GM21717 (cell line): ENCODE measurements around the gene RABGAP1L.
A peak's percentile ranks its signal among the peaks of the same experiment; 100 is the strongest.
"Not testable (repeated sequence)": the region's sequence is repeated elsewhere in the genome, so short reads cannot be mapped to it uniquely, and the experiment has no call there.

ENCODE experiments used
- ATAC-seq: cut with Tn5 transposase; IDR thresholded peaks from one replicate; pipeline ENCODE4 v1.9.1; 2021; ENCODE audit warnings: mild to moderate bottlenecking, moderate library complexity; ENCODE audit not compliant: unreplicated experiment

The RABGAP1L gene

DNA sequence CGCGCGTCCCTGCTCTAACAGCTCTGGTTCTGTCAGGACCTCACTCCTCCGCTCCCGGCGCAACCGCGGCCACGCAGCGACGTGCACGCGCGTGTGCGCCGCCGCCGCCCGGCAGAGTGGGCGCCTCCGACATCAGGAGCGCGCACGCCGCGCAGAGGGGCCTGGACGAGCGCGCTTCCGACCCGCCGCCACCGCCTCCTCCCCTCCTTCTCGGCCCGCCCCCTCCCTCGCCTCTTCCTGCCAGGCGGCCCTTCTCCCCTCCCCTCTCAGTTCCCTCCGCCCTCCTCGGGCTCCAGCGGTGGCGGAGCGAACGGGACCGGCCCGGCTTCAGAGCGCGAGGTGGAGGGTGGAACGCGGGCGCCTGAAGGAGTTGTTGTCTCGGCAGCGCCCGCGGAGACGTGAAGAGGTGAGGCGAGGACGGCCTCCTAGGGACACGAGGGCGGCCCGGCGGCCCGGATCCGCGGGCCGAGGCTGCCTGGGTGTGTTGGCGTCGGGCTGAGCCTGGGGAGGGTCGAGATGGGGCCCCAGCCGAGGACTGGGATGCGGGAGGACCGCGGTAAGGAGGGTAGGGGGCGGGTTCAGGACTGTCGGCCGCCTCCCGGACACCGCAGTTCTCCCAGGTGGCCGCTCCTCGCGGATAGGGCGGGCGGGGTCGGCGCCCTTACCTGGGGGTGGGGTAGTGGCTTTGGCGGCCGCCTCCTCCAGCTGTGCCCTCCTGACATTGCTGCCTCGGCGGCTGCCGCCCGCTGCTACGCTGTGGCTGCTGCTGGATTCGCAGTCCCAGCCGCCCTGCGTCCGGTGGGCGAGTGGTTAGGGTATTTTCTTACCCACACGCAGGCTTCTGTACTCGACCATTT lies at the start of gene RABGAP1L:
Gene RABGAP1L, plus strand, starts transcription at position 269 of the 857 bp plus-strand sequence.
- peak; percentile 49 for ATAC-seq

DNA sequence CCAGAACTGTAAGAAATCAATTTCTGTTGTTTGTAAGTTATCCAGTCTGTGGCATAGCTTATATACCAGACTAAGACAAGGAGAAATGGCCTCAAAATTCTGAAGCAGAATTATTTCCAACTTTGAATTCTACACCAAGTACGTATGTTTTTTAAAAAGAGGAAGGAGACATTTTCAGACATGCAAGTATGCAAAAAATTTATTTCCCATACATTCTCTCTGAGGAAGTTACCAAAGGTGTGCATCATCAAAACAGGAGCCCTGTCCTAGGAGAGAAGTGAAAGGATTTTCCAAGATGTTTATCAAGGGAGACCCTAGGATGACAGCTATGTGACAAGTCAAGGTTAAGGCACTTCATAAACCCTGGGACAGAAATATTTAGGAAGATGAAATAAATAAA lies 49.3 kb upstream of the RABGAP1L start:
- no peak for ATAC-seq

DNA sequence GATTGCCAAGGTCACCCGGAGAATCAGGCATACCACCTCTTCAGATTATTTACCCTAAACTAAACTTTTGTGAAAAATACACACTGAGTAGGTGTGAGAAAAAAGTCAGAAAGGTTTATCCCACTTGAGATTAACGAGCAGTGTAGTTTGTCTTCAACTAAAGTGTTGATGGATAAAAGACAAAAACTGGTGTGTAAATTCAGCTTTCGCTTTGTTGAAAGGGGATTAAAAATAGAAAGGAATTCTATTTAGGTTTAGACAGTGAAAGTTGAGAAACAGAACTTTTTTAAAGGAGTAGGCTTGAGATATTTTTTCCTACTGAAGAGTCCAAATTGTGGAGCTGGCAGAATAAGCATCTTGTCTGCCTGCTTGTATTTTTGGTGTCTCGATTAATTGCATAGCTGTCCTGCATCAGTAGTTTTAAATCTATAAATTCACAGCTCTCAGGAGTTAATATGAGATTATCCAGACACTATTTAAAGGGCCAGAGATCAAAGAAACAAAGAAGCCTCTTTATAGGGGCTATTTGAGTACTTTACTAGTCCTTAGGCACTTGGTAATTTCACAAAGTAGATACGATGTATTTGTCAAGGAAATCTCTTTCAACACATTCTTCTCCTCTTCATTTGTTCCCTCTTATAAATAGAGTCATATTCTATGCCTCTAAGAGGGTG lies 46.7 kb upstream of the RABGAP1L start:
- ATAC-seq: no peak

DNA sequence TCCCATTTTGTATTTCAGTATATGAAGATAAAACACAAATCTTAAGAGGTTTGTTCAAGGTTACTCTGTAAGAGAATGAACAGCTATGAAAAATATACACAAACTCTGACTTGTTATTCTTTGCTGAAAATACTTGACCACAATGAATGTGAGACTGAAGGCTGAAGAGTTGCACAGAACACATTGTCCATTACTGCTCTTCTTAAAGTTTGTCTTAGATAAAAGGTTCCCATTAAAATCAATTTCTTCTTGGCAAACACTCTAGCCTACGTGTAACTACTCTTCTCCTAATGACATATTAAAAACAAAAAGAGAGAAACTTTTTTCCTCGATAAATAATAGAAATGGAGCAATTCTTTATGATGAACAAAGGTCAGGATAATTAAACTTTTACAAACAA lies 45.2 kb upstream of the RABGAP1L start:
- ATAC-seq: no peak

DNA sequence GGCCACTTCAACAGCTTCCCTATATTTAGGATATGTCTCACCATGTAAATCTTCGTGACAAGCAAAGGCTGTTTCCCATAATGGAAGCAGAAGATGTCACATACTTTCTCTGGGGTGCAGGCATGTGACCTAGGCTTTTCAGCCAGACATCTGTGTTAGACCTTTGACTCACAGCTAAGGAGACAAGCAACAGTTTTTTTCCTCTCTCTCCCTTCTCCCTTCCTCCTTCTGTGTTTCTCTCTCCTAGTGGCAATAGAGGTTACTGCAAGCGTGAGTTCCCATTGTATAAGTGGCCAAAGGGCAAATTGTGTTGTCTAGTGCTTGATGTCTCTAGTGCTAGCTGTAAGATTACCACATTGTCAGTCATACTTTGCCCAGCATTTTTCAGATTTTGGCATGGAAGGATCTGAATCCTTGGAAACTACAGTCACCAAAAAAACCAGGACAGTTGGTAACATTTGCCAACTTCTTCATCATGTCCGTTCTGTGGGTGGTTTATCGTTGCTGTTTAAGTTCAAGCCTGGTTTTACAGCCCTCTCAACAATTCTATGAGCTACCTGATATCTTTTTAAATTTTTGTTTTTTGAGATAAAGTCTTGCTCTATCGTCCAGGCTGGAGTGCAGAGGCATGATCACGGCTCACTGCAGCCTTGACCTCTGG lies 44.4 kb upstream of the RABGAP1L start:
- no peak for ATAC-seq

DNA sequence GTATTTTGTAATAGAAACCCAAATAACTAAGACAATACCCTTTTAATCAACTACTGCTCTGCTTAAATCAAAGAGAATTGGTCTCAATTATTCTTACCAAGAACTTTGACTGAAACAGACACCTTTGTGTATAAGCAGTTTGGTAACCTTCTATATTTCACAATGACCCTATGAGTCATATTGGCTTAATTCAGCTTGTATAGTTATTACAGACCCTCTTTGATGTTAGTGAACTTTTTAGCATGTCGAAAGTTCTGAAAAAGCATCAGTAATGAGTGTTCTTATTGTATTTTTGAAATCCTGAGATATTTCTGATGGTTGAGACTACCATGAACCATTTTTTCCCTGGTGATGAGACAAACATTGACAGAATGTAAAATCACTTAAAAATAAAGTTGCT lies 43.3 kb upstream of the RABGAP1L start:
- no peak for ATAC-seq

DNA sequence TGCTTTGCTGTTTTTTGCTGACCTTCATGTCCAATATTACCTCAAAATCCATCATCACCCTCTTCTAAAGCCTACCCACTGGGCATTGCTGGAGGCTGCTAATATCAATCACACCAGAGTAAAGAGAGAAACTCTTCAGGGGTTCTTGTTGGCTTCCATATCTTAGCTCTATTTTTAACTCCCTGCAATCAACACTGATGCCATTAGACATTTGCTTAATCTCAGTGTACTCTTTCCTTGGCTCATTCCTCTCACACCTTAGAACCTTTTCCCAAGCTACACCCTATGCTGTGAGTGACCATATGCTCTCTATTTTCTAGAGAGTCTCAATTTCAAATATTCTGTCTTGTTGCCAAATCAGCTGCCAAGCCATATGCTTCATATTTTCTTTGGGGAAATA lies 40.6 kb upstream of the RABGAP1L start:
- no peak for ATAC-seq

DNA sequence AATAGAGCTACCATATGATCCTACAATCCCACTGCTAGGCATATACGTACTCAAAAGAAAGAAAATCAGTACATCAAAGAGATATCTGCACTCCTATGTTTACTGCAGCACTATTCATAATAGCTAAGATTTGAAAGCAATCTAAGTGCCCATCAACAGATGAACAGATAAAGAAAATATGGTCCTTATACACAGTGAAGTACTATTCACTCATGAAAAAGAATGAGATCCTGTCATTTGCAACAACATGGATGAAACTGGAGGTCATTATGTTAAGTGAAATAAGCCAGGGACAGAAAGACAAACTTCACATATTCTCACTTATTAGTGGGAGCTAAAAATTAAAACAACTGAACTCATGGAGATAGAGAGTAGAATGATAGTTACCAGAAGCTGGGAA lies 37.0 kb upstream of the RABGAP1L start:
- ATAC-seq: not testable (repeated sequence)

DNA sequence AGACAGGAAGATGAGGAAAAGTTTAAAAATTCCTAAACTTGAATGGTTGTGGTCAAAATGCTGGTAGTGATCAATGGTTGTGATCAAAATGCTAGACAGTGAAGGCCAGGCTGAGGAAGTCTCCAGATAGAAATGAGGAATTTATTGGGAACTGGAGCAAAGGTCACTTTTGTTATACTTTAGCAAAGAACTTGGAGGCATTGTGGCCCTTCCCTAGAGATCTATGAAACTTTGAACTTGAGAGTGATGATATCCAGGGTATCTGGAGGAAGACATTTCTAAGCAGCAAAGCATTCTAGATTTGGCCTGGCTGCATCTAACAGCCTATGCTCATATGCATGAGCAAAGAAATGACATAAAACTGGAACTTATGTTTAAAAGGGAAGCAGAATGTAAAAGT lies 35.5 kb upstream of the RABGAP1L start:
- no peak for ATAC-seq

DNA sequence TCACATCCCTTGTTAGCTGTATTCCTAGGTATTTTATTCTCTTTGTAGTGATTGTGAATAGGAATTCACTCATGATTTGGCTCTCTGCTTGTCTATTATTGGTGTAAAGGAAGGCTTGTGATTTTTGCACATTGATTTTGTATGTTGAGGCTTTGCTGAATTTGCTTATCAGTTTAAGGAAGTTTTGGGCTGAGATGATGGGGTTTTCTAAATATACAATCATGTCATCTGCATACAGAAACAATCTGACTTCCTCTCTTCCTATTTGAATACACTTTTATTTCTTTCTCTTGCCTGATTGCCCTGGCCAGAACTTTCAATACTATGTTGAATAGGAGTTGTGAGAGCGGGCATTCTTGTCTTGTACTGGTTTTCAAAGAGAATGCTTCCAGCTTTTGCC lies 32.1 kb upstream of the RABGAP1L start:
- ATAC-seq: not testable (repeated sequence)

DNA sequence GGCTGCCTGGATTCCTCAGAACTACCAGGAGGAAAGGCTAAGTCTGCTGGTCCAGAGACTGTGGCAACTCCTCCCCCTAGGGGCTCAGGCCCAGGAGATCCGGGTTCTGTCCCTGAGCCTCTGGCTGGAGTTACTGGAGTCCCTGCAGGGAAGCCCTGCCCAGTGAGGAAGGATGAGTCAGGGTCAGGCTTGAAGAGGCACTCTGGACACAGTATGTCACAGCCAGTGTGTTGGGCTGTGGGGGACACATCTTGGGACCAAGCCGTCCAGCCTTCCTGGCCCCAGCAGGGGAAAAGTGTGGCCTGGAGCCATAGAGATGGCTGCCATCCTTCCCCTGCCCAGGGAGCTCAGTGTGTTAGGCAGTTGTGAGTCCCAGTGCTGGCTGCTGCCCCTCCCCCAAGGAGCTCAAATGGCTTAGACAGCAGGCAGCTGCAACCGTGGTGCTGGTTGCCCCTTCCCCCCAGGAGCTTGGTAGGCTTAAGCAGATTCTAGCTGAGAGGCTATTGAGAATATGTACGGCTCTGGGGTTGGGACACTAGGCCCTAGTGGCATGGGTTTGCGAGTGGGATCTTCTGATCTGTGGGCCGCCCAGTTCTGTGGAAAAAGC lies 28.2 kb upstream of the RABGAP1L start:
- ATAC-seq: no peak

DNA sequence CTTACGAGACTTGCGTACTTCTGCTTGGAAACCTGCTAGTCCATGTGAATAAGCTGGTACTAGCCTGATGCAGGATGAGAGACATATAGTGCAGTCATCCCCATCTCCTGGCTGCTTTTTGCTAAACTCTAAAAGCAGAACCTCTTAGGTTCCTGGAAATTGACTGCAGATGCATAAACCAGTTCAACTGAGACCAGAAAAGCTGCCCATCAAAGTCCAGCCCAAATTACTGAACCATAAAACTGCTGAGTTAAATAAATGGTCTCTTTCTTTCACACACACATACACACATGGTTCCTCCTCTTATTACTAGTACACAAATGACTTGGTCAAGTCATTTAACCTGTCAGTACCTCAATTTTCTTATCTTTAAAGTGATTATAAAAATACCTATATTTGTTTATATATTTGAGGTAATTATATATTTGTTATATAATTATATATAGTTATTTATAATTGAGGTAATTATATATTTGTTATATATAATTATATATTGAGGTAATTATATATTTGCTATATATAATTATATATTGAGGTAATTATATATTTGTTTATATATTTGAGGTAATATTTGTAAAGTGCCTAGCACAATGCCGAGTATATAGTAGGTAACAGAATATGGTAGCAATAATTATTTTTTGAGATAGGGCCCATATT lies 25.2 kb upstream of the RABGAP1L start:
- ATAC-seq: no peak

DNA sequence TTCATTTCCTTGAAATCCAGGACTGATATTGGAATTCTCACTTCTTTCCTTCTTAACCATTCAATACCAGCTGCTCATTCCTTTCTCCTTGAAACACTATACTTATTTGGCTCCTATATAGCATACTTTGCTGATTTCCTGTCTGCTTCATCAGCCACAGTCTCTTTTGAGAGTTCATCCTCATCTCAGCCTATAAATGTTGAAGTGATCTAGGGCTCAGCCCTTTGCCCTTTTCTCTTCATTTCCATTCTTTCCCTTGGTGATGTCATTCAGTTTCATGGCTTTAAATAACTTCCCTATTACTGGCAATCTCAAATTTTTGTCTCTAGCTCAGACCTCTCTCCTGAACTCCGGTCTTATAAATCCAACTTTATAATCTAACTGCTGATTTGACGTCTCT lies 24.1 kb upstream of the RABGAP1L start:
- ATAC-seq: no peak

DNA sequence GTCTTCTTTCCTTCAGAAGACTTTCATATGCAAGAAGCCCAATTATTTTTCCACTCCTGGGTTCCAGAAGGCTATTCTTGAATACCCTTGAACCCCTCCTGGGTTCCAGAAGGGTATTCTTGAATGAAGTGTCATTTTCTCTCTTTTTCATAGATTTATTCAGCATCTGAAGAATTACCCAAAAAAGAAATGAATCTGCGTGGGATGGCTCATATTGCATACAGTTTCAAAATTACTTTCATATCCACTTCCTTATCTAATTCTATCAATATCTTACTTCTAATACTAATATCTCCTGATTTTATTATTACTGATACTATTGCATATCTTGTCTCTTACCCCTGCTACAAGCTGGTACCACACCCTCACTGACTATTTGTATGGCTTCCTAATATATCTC lies 22.6 kb upstream of the RABGAP1L start:
- ATAC-seq: no peak

DNA sequence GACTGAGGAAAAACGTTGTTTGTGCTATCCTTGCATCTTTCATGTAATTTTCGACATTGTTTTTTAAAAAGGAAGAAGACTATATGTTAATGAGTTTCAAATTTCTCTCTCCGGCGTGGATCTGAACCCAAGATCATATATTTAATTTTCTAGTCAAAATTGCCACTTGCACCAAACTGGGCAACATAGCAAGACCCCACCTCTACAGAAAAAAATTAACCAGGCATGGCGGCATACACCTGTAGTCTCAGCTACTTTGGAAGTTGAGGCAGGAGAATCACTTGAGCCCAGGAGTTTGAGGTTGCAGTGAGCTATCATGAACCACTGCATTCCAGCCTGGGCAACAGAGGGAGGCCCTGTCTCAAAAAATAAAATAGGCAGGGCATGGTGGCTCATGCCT lies 16.5 kb upstream of the RABGAP1L start:
- ATAC-seq: no peak

DNA sequence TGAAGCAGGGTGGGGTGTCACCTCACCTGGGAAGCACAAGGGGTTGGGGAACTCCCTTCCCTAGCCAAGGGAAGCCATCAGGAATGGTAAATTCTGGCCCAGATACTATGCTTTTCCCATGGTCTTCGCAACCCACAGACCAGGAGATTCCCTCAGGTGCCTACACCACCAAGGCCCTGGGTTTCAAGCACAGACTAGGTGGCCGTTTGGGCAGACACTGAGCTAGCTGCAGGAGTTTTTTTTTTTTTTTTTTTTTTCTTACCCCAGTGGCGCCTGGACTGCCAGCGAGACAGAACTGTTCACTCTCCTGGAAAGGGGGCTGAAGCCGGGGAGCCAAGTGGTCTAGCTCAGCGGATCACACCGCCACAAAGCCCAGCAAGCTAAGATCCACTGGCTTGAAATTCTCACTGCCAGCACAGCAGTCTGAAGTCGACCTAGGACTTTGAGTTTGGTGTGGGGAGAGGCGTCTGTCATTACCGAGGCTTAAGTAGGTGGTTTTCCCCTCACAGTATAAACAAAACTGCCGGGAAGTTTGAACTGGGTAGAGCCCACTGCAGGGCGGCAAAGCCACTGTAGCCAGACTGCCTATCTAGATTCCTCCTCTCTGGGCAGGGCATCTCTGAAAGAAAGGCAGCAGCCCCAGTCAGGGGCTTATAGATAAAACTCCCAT lies 15.5 kb upstream of the RABGAP1L start:
- ATAC-seq: not testable (repeated sequence)

DNA sequence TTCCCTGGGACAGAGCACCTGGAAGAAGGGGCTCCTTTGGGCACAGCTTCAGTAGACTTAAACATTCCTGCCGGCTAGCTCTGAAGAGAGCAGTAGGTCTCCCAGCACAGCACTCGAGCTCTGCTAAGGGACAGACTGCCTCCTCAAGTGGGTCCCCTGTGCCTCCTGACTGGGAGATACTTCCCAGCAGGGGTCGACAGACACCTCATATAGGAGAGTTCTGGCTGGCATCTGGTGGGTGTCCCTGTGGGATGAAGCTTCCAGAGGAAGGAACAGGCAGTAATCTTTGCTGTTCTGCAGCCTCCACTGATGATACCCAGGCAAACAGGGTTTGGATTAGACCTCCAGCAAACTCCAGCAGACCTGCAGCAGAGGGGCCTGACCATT lies 14.9 kb upstream of the RABGAP1L start:
- ATAC-seq: not testable (repeated sequence)

DNA sequence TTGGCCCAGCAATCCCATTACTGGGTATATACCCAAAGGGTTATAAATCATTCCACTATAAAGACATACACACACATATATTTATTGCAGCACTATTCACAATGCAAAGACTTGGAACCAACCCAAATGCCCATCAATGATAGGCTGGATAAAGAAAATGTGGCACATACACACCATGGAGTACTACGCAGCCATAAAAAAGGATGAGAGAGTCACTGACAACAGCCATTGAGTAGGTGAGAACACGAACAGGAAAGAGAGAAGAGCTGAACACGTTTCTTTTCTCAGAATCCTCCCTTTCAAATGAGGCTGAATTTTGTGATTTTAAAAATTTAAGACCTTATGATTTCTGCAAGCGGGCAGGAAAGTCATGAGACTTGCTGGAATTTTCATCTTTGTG lies 10.1 kb upstream of the RABGAP1L start:
- ATAC-seq: no peak

DNA sequence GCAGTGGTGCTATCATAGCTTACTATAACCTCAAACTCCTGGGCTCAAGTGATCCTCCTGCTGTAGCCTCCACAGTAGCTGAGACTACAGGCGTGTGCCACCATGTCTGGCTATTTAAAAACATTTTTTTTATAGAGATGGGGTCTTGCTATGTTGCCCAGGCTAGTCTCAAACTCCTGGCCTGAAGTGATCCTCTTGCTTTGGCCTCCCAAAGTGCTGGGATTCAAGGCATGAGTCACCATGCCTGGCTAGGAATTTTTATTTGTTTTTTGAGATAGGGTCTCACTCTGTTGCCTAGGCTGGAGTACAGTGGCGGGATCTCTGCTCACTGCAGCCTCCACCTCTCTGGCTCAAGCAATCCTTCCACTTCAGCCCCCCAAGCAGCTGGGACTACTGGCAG lies 8.8 kb upstream of the RABGAP1L start:
- ATAC-seq: no peak

DNA sequence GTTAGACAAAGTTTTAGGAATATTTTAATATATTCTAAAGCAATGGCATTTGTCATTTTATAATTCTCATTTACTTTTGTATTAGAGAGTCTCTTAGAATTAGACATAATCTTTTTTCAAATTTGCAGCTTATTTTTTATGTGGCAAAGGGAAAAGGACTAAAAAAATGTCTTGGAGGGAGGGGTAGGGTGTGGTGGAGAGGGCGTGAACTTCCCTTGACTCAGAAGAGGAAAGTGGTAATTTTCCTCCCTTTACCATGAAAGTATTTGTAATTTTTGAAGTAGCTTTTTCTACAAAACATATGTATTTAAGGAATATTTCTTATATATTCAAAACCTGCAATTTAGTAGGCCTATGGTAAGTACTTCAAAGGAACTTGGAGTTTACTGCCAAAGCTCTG lies 6.9 kb upstream of the RABGAP1L start:
- ATAC-seq: no peak
